BLaER1 treated with 17β-estradiol and CSF1 and Interleukin-3, amounts not matched to agents 10 nM and 100 nM (cell line): ENCODE measurements around the gene TSKS.

Experiments
- H3K27ac ChIP-seq, 11 experiments: shearing (Covaris generic); formaldehyde crosslinking; 2 replicates each; pipeline ENCODE4 v1.8.1; 2022
- H3K27me3 ChIP-seq, 11 experiments: shearing (Covaris generic); formaldehyde crosslinking; 2 replicates each; pipeline ENCODE4 v1.8.1; 2022
- H3K36me3 ChIP-seq, 11 experiments: shearing (Covaris generic); formaldehyde crosslinking; 2 replicates each; pipeline ENCODE4 v1.8.1; 2022
- H3K4me1 ChIP-seq, 10 experiments: shearing (Covaris generic); formaldehyde crosslinking; 2 replicates each; pipeline ENCODE4 v1.8.1; 2022
- H3K4me2 ChIP-seq, 11 experiments: shearing (Covaris generic); formaldehyde crosslinking; 2 replicates each; pipeline ENCODE4 v1.8.1; 2022
- H3K4me3 ChIP-seq, 10 experiments: shearing (Covaris generic); formaldehyde crosslinking; 2 replicates each; pipeline ENCODE4 v1.8.1; 2022
- H3K9ac ChIP-seq, 11 experiments: shearing (Covaris generic); formaldehyde crosslinking; 2 replicates each; pipeline ENCODE4 v1.8.1; 2022
- H3K9me3 ChIP-seq, 11 experiments: shearing (Covaris generic); formaldehyde crosslinking; replicated peaks in 1 of 11; 2 replicates each; pipeline ENCODE4 v1.8.1; 2022
- H4K20me1 ChIP-seq, 11 experiments: shearing (Covaris generic); formaldehyde crosslinking; 2 replicates each; pipeline ENCODE4 v1.8.1; 2022
- Cebpa-rat ChIP-seq, 11 experiments: shearing (Covaris generic); IDR thresholded peaks; 2 replicates each; pipeline ENCODE4 v1.8.1; 2022

The TSKS gene

DNA sequence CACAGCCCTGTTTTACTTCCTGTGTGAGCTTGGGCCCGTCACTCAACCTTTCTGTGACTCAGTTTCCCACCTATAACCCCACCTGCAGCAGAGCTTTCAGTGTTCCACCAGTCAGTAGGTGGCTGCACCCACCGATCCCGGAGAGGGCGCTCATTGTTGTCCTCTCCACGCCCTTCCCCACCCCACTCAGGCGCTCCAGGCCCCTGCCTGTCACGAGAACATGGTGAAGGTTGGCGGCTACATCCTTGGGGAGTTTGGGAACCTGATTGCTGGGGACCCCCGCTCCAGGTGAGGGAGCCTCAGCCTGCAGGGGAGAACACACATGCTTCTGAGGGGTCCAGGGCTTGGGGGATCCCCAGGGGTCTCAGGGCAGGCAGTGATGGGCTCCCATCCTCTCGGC lies 37.7 kb upstream of the TSKS start:
- Histone ChIP-seq H3K9ac (no peak overlapping the region), H3K27ac (no peak overlapping the region)

DNA sequence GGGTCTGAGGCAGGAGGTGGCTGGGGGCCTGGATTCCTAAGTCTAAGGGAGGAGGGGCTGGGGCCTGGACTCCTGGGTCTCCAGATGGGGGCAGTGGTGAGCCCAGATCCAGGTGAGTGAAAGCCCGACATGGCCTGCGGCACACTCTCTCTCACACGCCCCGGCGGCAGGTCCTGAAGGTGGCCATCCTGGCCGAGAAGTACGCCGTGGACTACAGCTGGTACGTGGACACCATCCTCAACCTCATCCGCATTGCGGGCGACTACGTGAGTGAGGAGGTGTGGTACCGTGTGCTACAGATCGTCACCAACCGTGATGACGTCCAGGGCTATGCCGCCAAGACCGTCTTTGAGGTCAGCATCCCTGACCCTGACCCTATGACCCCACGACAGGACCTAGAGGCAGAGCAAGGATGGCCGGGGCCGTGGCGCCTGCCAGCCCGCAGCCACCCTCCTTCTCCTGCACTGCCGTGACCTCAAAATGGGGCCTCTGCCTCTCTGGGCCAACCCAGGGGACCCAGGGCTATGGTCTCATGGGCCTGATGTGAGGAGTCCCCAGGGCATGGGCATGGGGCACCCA lies 36.8 kb upstream of the TSKS start:
- Histone ChIP-seq H4K20me1 (peaks cover 0 to 57% (median 0%) of the 10 kb centered on the region in 11 experiments; a peak in 6 of 22 replicates), H3K9ac (no peak overlapping the region), H3K4me1 (peaks cover 0 to 14% (median 12%) of the 10 kb centered on the region in 10 experiments; a peak in 14 of 20 replicates), H3K27me3 (no peaks in the 10 kb centered on the region), H3K9me3 (no peaks in the 10 kb centered on the region), H3K36me3 (peaks cover 78 to 97% (median 86%) of the 10 kb centered on the region in 11 experiments), H3K4me3 (no peak overlapping the region), H3K4me2 (no peak overlapping the region), H3K27ac (no peak overlapping the region)
- TF ChIP-seq Cebpa-rat (IDR thresholded peaks at IDR 0.05), result no peak

More for the DNA sequence above, 37.7 kb upstream of the TSKS start:
- H3K4me2 ChIP-seq, result no peak overlapping the region
- H4K20me1 ChIP-seq, result peaks cover 0 to 51% (median 0%) of the 10 kb centered on the region in 11 experiments; a peak in 6 of 22 replicates
- no peaks in the 10 kb centered on the region for H3K27me3 ChIP-seq
- no peaks in the 10 kb centered on the region for H3K9me3 ChIP-seq
- H3K36me3 ChIP-seq, result peaks cover 75 to 97% (median 84%) of the 10 kb centered on the region in 11 experiments
- no peak overlapping the region for H3K4me3 ChIP-seq
- peaks cover 0 to 14% (median 12%) of the 10 kb centered on the region in 10 experiments; a peak in 14 of 20 replicates for H3K4me1 ChIP-seq
- no peak for TF ChIP-seq Cebpa-rat (IDR thresholded peaks at IDR 0.05)

DNA sequence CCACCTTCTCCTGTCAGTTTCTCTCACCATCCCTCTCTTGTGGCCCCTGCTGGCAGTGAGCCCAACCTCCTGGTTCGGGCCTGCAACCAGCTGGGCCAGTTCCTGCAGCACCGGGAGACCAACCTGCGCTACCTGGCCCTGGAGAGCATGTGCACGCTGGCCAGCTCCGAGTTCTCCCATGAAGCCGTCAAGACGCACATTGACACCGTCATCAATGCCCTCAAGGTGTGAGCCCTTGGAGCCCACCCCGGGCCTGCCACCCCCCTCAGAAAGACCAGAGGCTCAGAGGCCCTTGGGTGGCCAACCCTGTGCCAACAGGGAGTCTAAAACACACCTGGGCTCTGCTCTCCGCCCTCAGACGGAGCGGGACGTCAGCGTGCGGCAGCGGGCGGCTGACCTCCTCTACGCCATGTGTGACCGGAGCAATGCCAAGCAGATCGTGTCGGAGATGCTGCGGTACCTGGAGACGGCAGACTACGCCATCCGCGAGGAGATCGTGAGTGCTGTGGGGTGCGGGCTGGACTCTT lies 36.2 kb upstream of the TSKS start:
- Histone ChIP-seq H3K27me3 (no peaks in the 10 kb centered on the region), H3K9ac (no peak overlapping the region), H3K36me3 (peaks cover 80 to 97% (median 87%) of the 10 kb centered on the region in 11 experiments)

GRCh38 chr19:49798574-49798973 lies 35.5 kb upstream of the TSKS start:
- Histone ChIP-seq H3K4me1 (peaks cover 0 to 14% (median 12%) of the 10 kb centered on the region in 10 experiments; a peak in 14 of 20 replicates), H3K9ac (no peak overlapping the region), H4K20me1 (peaks cover 0 to 55% (median 0%) of the 10 kb centered on the region in 11 experiments; a peak in 6 of 22 replicates), H3K9me3 (no peaks in the 10 kb centered on the region), H3K27me3 (no peaks in the 10 kb centered on the region), H3K27ac (no peak overlapping the region), H3K4me3 (no peak overlapping the region), H3K4me2 (no peak overlapping the region), H3K36me3 (peaks cover 83 to 97% (median 88%) of the 10 kb centered on the region in 11 experiments)
- no peak for TF ChIP-seq Cebpa-rat (IDR thresholded peaks at IDR 0.05)

More for the DNA sequence above, 36.2 kb upstream of the TSKS start:
- Histone ChIP-seq H3K4me1 (peaks cover 0 to 14% (median 12%) of the 10 kb centered on the region in 10 experiments; a peak in 14 of 20 replicates), H3K4me3 (no peak overlapping the region), H4K20me1 (peaks cover 0 to 57% (median 0%) of the 10 kb centered on the region in 11 experiments; a peak in 6 of 22 replicates), H3K9me3 (no peaks in the 10 kb centered on the region), H3K4me2 (no peak overlapping the region), H3K27ac (no peak overlapping the region)
- no peak for TF ChIP-seq Cebpa-rat (IDR thresholded peaks at IDR 0.05)

GRCh38 chr19:49795615-49796014 lies 32.5 kb upstream of the TSKS start:
- Histone ChIP-seq H4K20me1 (peaks cover 0 to 73% (median 12%) of the 10 kb centered on the region in 11 experiments; a peak in 14 of 22 replicates), H3K4me2 (no peak overlapping the region), H3K4me3 (no peak overlapping the region), H3K9ac (no peak overlapping the region), H3K27ac (no peak overlapping the region), H3K36me3 (peaks cover 93 to 100% (median 100%) of the 10 kb centered on the region in 11 experiments), H3K27me3 (no peaks in the 10 kb centered on the region), H3K9me3 (no peaks in the 10 kb centered on the region), H3K4me1 (no peaks in the 10 kb centered on the region)
- no peak for TF ChIP-seq Cebpa-rat (IDR thresholded peaks at IDR 0.05)

GRCh38 chr19:49793561-49793840 lies 30.4 kb upstream of the TSKS start:
- H3K36me3 ChIP-seq, result peaks cover 84 to 100% (median 98%) of the 10 kb centered on the region in 11 experiments
- no peaks in the 10 kb centered on the region for H3K27me3 ChIP-seq
- no peak for TF ChIP-seq Cebpa-rat (IDR thresholded peaks at IDR 0.05)
- H3K4me3 ChIP-seq, result no peak overlapping the region
- H3K9me3 ChIP-seq, result no peaks in the 10 kb centered on the region
- no peak overlapping the region for H3K27ac ChIP-seq
- H3K9ac ChIP-seq, result no peak overlapping the region
- peaks cover 0 to 3% (median 0%) of the 10 kb centered on the region in 10 experiments; a peak in 1 of 20 replicates for H3K4me1 ChIP-seq
- no peak overlapping the region for H3K4me2 ChIP-seq
- peaks cover 7 to 75% (median 30%) of the 10 kb centered on the region in 11 experiments; a peak in 18 of 22 replicates for H4K20me1 ChIP-seq

GRCh38 chr19:49792829-49793560 lies 29.9 kb upstream of the TSKS start:
- Histone ChIP-seq H3K4me2 (no peak overlapping the region), H3K27ac (no peak overlapping the region), H3K36me3 (peaks cover 84 to 100% (median 98%) of the 10 kb centered on the region in 11 experiments)

GRCh38 chr19:49791776-49792445 lies 28.8 kb upstream of the TSKS start:
- Histone ChIP-seq H3K36me3 (peaks cover 84 to 100% (median 96%) of the 10 kb centered on the region in 11 experiments), H3K4me3 (no peak overlapping the region)

More at GRCh38 chr19:49792829-49793560, 29.9 kb upstream of the TSKS start:
- Histone ChIP-seq H3K4me3 (no peak overlapping the region), H4K20me1 (peaks cover 7 to 75% (median 35%) of the 10 kb centered on the region in 11 experiments; a peak in 18 of 22 replicates), H3K27me3 (no peaks in the 10 kb centered on the region), H3K9ac (no peak overlapping the region), H3K4me1 (peaks cover 0 to 3% (median 0%) of the 10 kb centered on the region in 10 experiments; a peak in 1 of 20 replicates), H3K9me3 (no peaks in the 10 kb centered on the region)
- TF ChIP-seq Cebpa-rat (IDR thresholded peaks at IDR 0.05), result no peak

More at GRCh38 chr19:49791776-49792445, 28.8 kb upstream of the TSKS start:
- Histone ChIP-seq H3K9ac (no peak overlapping the region), H4K20me1 (peaks cover 7 to 79% (median 37%) of the 10 kb centered on the region in 11 experiments; a peak in 18 of 22 replicates), H3K27me3 (no peaks in the 10 kb centered on the region), H3K27ac (no peak overlapping the region), H3K4me2 (no peak overlapping the region), H3K4me1 (peaks cover 0 to 3% (median 0%) of the 10 kb centered on the region in 10 experiments; a peak in 1 of 20 replicates), H3K9me3 (no peaks in the 10 kb centered on the region)
- TF ChIP-seq Cebpa-rat (IDR thresholded peaks at IDR 0.05), result no peak
